Esophagus (tissue), 2 donors: Measurements from ENCODE around the gene ANKS6. TPM values are rescaled to one million over a fixed set of nuclear protein-coding genes. Genes with fewer than 3 reads are reported as not detected.
"Not testable (repeated sequence)": the region's sequence is repeated elsewhere in the genome, so short reads cannot be mapped to it uniquely, and the experiment has no call there.

Source experiments
- H3K27ac ChIP-seq, 2 donors: one replicate each; pipeline ENCODE4 v1.5.1; 2013; ENCODE audit warnings: low read depth in 2 of 2, mild to moderate bottlenecking in 2 of 2, inconsistent platforms in 1 of 2, low read length in 1 of 2, moderate library complexity in 1 of 2
- H3K27me3 ChIP-seq, 2 donors: one replicate each; pipeline ENCODE4 v1.6.1; 2013; ENCODE audit warnings: low read length in 2 of 2, control low read depth in 1 of 2, mild to moderate bottlenecking in 1 of 2; ENCODE audit not compliant: insufficient read depth in 2 of 2, control insufficient read depth in 1 of 2
- H3K36me3 ChIP-seq, 2 donors: one replicate each; pipeline ENCODE4 v1.6.1; 2013; ENCODE audit warnings: low read length in 1 of 2; ENCODE audit not compliant: control insufficient read depth in 2 of 2, insufficient read depth in 2 of 2
- H3K4me1 ChIP-seq, 2 donors: one replicate each; pipeline ENCODE4 v1.6.1; 2013; ENCODE audit warnings: low read length in 1 of 2; ENCODE audit not compliant: control insufficient read depth in 2 of 2, insufficient read depth in 2 of 2
- H3K4me3 ChIP-seq, 2 donors: one replicate each; pipeline ENCODE4 v1.5.1; 2013; ENCODE audit warnings: low read length in 2 of 2, mild to moderate bottlenecking in 2 of 2, low read depth in 1 of 2, moderate library complexity in 1 of 2
- H3K9me3 ChIP-seq, 2 donors: one replicate each; pipeline ENCODE4 v1.6.1; 2013; ENCODE audit warnings: mild to moderate bottlenecking in 2 of 2, low read depth in 1 of 2, low read length in 1 of 2, moderate library complexity in 1 of 2; ENCODE audit not compliant: control insufficient read depth in 2 of 2, insufficient read depth in 1 of 2
- WGBS, 2 donors: extraction: QIAGEN DNeasy Blood & Tissue Kit; methylation state at CpG; one replicate each; pipeline ENCODE4 v1.1.7; 2013; 5-methylcytosine and 5-hydroxymethylcytosine counted together
- polyA plus RNA-seq, 2 donors: library from polyadenylated mRNA; stranded (reverse); fragments of 200-250 nt; gene quantifications; one replicate each; pipeline ENCODE4 v1.2.3, GENCODE V29; 2013
- donor health status: healthy with polysubstance abuse.
- donor health status: Bipolar disorder and iron deficiency.

The ANKS6 gene
- polyA plus RNA-seq, 2 donors = 9.6 to 12.9 TPM

- H3K4me1 ChIP-seq, H3K36me3 ChIP-seq, H3K9me3 ChIP-seq, H3K27me3 ChIP-seq, H3K27ac ChIP-seq, H3K4me3 ChIP-seq: not testable (repeated sequence)
- WGBS, 2 donors = 75 to 77% methylated on average over 2 of the region's 2 CpGs
Observed at GRCh38 chr9:98684816-98685215, 111.5 kb downstream of the ANKS6 start.

Other genes starting within 250 kb of the ANKS6 start
- gene GABBR2, start 87.6 kb downstream of the ANKS6 start, polyA plus RNA-seq = under 1 TPM in 1 of 2 donors, not detected in 1; under 0.01 TPM
- gene GALNT12, start 11.1 kb upstream of the ANKS6 start, polyA plus RNA-seq = 10 to 100 TPM; 19.6 to 20.7 TPM
- gene COL15A1, start 147.4 kb upstream of the ANKS6 start, polyA plus RNA-seq = 1 to 10 TPM; 5.2 to 7.3 TPM